ENCODE data around the gene ANKRD37.
A peak's percentile ranks its signal among the peaks of the same experiment; 100 is the strongest.
"Not testable (repeated sequence)": the region's sequence is repeated elsewhere in the genome, so short reads cannot be mapped to it uniquely, and the experiment has no call there.

ANKRD37 gene

DNA sequence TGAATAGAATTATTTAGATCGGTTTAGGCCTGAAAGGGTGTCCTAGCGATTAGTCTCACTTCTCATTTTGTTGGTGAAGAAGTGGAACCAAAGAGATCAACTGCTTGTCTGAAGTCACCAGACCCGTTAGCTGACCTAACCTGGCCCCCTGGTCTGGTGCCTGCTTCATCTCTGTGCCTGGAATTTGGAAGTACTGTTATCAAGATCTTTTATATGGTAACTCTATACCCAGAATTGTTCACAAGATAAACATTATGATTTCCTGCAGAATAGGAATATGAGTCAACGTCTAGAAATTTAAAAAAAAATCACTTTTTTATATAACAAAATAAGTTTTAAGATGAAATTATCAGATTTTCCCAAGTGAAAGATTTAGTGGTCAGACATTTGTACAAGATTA is 38.1 kb upstream of the ANKRD37 start:
- ChIA-PET POLR2A (interaction anchor here (0.6 kb wide), 1 partner anchor 74 kb away, joined by 3 read pairs; no protein-coding TSS in a partner anchor), CTCF (interaction anchor here (0.6 kb wide), 1 partner anchor 1269 kb away, joined by 3 read pairs; no protein-coding TSS in a partner anchor)
- no peaks in the 10 kb centered on the region for H3K27me3 ChIP-seq (replicated peaks in 2 of 5; ENCODE audit: control insufficient read depth in 4 of 5, insufficient read depth in 5 of 5, low read length in 4 of 5)
- no peak overlapping the region for H3K27ac ChIP-seq (ENCODE audit: insufficient read depth in 1 of 2, low read depth in 1 of 2, low read length in 2 of 2, poor library complexity in 1 of 2, severe bottlenecking in 2 of 2)
- H3K36me3 ChIP-seq (ENCODE audit: control insufficient read depth in 4 of 4, insufficient read depth in 4 of 4, low read length in 3 of 4): no peaks in the 10 kb centered on the region
- 100% methylated on average over 1 of the region's 4 CpGs for WGBS (ENCODE audit: insufficient coverage)
- H3K4me3 ChIP-seq (ENCODE audit: control insufficient read depth in 1 of 7, extremely low read depth in 1 of 7, insufficient read depth in 4 of 7, low read depth in 2 of 7, low read length in 6 of 7): no peak overlapping the region
- H3K9me3 ChIP-seq (ENCODE audit: control extremely low read depth in 1 of 5, control insufficient read depth in 4 of 5, insufficient read depth in 2 of 5, low read depth in 1 of 5, low read length in 4 of 5): no peaks in the 10 kb centered on the region
- DNase-seq: no peak
- H3K4me1 ChIP-seq (ENCODE audit: control extremely low read depth in 1 of 4, control insufficient read depth in 4 of 4, insufficient read depth in 4 of 4, low read length in 3 of 4): no peaks in the 10 kb centered on the region

- Histone ChIP-seq H3K36me3 (ENCODE audit: control insufficient read depth in 4 of 4, insufficient read depth in 4 of 4, low read length in 3 of 4) (no peaks in the 10 kb centered on the region), H3K4me1 (ENCODE audit: control extremely low read depth in 1 of 4, control insufficient read depth in 4 of 4, insufficient read depth in 4 of 4, low read length in 3 of 4) (no peaks in the 10 kb centered on the region), H3K4me3 (ENCODE audit: control insufficient read depth in 1 of 7, extremely low read depth in 1 of 7, insufficient read depth in 4 of 7, low read depth in 2 of 7, low read length in 6 of 7) (no peak overlapping the region), H3K9me3 (ENCODE audit: control extremely low read depth in 1 of 5, control insufficient read depth in 4 of 5, insufficient read depth in 2 of 5, low read depth in 1 of 5, low read length in 4 of 5) (no peaks in the 10 kb centered on the region), H3K27me3 (replicated peaks in 2 of 5; ENCODE audit: control insufficient read depth in 4 of 5, insufficient read depth in 5 of 5, low read length in 4 of 5) (no peaks in the 10 kb centered on the region), H3K27ac (ENCODE audit: insufficient read depth in 1 of 2, low read depth in 1 of 2, low read length in 2 of 2, poor library complexity in 1 of 2, severe bottlenecking in 2 of 2) (no peak overlapping the region)
- DNase-seq: no peak
- 100% methylated on average over 2 of the region's 4 CpGs for WGBS (ENCODE audit: insufficient coverage)
- CTCF ChIA-PET: interaction anchor here (0.6 kb wide), 1 partner anchor 1270 kb away, joined by 3 read pairs; no protein-coding TSS in a partner anchor
- POLR2A ChIA-PET: interaction anchor here (0.6 kb wide), 1 partner anchor 74 kb away, joined by 3 read pairs; no protein-coding TSS in a partner anchor
Observed at GRCh38 chr4:185358959-185359358, 37.7 kb upstream of the ANKRD37 start.

DNA sequence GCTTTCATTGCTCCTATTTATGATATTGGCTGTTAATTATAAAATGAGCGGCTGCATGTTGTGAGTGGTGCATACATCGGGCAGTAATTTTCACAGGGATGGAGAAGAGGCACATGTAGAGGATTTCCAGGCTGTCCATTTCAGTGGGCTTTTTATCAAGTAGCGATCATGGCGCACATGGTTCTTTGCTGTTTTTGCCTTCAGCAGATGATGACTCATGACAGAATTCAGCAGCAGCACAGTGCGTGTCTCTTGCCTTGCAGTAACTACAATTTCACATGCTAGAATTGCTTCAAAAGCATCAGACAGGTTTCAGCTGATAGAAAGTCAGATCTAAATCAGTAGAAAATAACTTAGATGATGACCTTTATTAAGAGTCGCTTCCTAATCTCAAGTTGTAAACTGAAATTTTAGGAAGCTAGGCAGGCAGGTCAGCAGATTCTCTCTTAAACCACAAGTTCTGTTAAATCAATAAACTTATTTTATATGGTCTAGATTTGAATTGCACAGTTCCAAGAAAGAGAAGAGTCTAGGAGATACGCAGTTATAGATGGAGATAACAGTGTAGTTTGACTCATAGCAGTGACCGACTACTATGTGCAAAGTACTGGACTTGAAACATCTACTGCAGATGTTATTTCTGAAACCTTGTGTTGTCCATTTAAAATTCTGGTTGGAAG is 36.7 kb upstream of the ANKRD37 start:
- no peaks in the 10 kb centered on the region for H3K9me3 ChIP-seq (ENCODE audit: control extremely low read depth in 1 of 5, control insufficient read depth in 4 of 5, insufficient read depth in 2 of 5, low read depth in 1 of 5, low read length in 4 of 5)
- WGBS (ENCODE audit: insufficient coverage): 96% methylated on average over 7 of the region's 8 CpGs
- CTCF ChIA-PET: no interaction called here
- no peak overlapping the region for H3K4me3 ChIP-seq (ENCODE audit: control insufficient read depth in 1 of 7, extremely low read depth in 1 of 7, insufficient read depth in 4 of 7, low read depth in 2 of 7, low read length in 6 of 7)
- no peak overlapping the region for H3K27ac ChIP-seq (ENCODE audit: insufficient read depth in 1 of 2, low read depth in 1 of 2, low read length in 2 of 2, poor library complexity in 1 of 2, severe bottlenecking in 2 of 2)
- POLR2A ChIA-PET: no interaction called here
- peak in 2 of 3 donors; percentile 5 to 9 for DNase-seq
- no peaks in the 10 kb centered on the region for H3K27me3 ChIP-seq (replicated peaks in 2 of 5; ENCODE audit: control insufficient read depth in 4 of 5, insufficient read depth in 5 of 5, low read length in 4 of 5)
- no peaks in the 10 kb centered on the region for H3K4me1 ChIP-seq (ENCODE audit: control extremely low read depth in 1 of 4, control insufficient read depth in 4 of 4, insufficient read depth in 4 of 4, low read length in 3 of 4)
- H3K36me3 ChIP-seq (ENCODE audit: control insufficient read depth in 4 of 4, insufficient read depth in 4 of 4, low read length in 3 of 4): no peaks in the 10 kb centered on the region

GRCh38 chr4:185361872-185362271 is 34.8 kb upstream of the ANKRD37 start:
- Histone ChIP-seq H3K27me3 (replicated peaks in 2 of 5; ENCODE audit: control insufficient read depth in 4 of 5, insufficient read depth in 5 of 5, low read length in 4 of 5) (no peaks in the 10 kb centered on the region), H3K36me3 (ENCODE audit: control insufficient read depth in 4 of 4, insufficient read depth in 4 of 4, low read length in 3 of 4) (no peaks in the 10 kb centered on the region), H3K4me3 (ENCODE audit: control insufficient read depth in 1 of 7, extremely low read depth in 1 of 7, insufficient read depth in 4 of 7, low read depth in 2 of 7, low read length in 6 of 7) (no peak overlapping the region), H3K4me1 (ENCODE audit: control extremely low read depth in 1 of 4, control insufficient read depth in 4 of 4, insufficient read depth in 4 of 4, low read length in 3 of 4) (no peaks in the 10 kb centered on the region), H3K27ac (ENCODE audit: insufficient read depth in 1 of 2, low read depth in 1 of 2, low read length in 2 of 2, poor library complexity in 1 of 2, severe bottlenecking in 2 of 2) (no peak overlapping the region), H3K9me3 (ENCODE audit: control extremely low read depth in 1 of 5, control insufficient read depth in 4 of 5, insufficient read depth in 2 of 5, low read depth in 1 of 5, low read length in 4 of 5) (no peaks in the 10 kb centered on the region)
- 93% methylated on average over 3 of the region's 3 CpGs for WGBS (ENCODE audit: insufficient coverage)
- ChIA-PET CTCF (no interaction called here), POLR2A (no interaction called here)
- no peak for DNase-seq

GRCh38 chr4:185362570-185362969 is 34.1 kb upstream of the ANKRD37 start:
- H3K36me3 ChIP-seq (ENCODE audit: control insufficient read depth in 4 of 4, insufficient read depth in 4 of 4, low read length in 3 of 4); H3K4me3 ChIP-seq (ENCODE audit: control insufficient read depth in 1 of 7, extremely low read depth in 1 of 7, insufficient read depth in 4 of 7, low read depth in 2 of 7, low read length in 6 of 7); H3K4me1 ChIP-seq (ENCODE audit: control extremely low read depth in 1 of 4, control insufficient read depth in 4 of 4, insufficient read depth in 4 of 4, low read length in 3 of 4); H3K9me3 ChIP-seq (ENCODE audit: control extremely low read depth in 1 of 5, control insufficient read depth in 4 of 5, insufficient read depth in 2 of 5, low read depth in 1 of 5, low read length in 4 of 5); H3K27ac ChIP-seq (ENCODE audit: insufficient read depth in 1 of 2, low read depth in 1 of 2, low read length in 2 of 2, poor library complexity in 1 of 2, severe bottlenecking in 2 of 2); DNase-seq; H3K27me3 ChIP-seq (replicated peaks in 2 of 5; ENCODE audit: control insufficient read depth in 4 of 5, insufficient read depth in 5 of 5, low read length in 4 of 5); POLR2A ChIA-PET; CTCF ChIA-PET: not testable (repeated sequence)
- WGBS (ENCODE audit: insufficient coverage): no CpG with 5 or more reads among the region's 6 CpGs

DNA sequence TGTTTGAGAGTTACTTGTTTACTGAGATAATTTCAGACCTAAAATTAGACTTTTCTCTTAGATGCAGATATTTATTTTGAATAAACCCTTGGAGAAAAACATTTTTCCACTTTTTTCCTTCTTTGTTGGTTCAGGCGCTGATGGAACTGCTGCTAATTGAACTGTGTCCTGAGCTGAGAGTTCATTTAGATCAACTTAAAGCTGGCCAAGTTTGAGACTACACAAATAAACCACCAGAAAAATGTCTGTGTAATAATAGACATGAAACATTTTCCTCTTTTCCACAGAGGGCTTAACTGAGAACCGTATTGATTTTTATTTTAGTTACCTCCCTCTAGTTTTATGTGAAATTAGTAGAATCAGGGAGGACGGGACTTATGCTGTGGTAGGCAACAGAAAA is 33.4 kb upstream of the ANKRD37 start:
- WGBS (ENCODE audit: insufficient coverage): no CpG with 5 or more reads among the region's 3 CpGs
- no peaks in the 10 kb centered on the region for H3K27me3 ChIP-seq (replicated peaks in 2 of 5; ENCODE audit: control insufficient read depth in 4 of 5, insufficient read depth in 5 of 5, low read length in 4 of 5)
- POLR2A ChIA-PET: no interaction called here
- DNase-seq: no peak
- no peaks in the 10 kb centered on the region for H3K36me3 ChIP-seq (ENCODE audit: control insufficient read depth in 4 of 4, insufficient read depth in 4 of 4, low read length in 3 of 4)
- H3K4me1 ChIP-seq (ENCODE audit: control extremely low read depth in 1 of 4, control insufficient read depth in 4 of 4, insufficient read depth in 4 of 4, low read length in 3 of 4): no peaks in the 10 kb centered on the region
- no peaks in the 10 kb centered on the region for H3K9me3 ChIP-seq (ENCODE audit: control extremely low read depth in 1 of 5, control insufficient read depth in 4 of 5, insufficient read depth in 2 of 5, low read depth in 1 of 5, low read length in 4 of 5)
- CTCF ChIA-PET: no interaction called here
- no peak overlapping the region for H3K4me3 ChIP-seq (ENCODE audit: control insufficient read depth in 1 of 7, extremely low read depth in 1 of 7, insufficient read depth in 4 of 7, low read depth in 2 of 7, low read length in 6 of 7)
- no peak overlapping the region for H3K27ac ChIP-seq (ENCODE audit: insufficient read depth in 1 of 2, low read depth in 1 of 2, low read length in 2 of 2, poor library complexity in 1 of 2, severe bottlenecking in 2 of 2)

- ChIA-PET POLR2A (no interaction called here), CTCF (no interaction called here)
- 100% methylated on average over 2 of the region's 5 CpGs for WGBS (ENCODE audit: insufficient coverage)
- Histone ChIP-seq H3K36me3 (ENCODE audit: control insufficient read depth in 4 of 4, insufficient read depth in 4 of 4, low read length in 3 of 4) (no peaks in the 10 kb centered on the region), H3K4me3 (ENCODE audit: control insufficient read depth in 1 of 7, extremely low read depth in 1 of 7, insufficient read depth in 4 of 7, low read depth in 2 of 7, low read length in 6 of 7) (no peak overlapping the region), H3K4me1 (ENCODE audit: control extremely low read depth in 1 of 4, control insufficient read depth in 4 of 4, insufficient read depth in 4 of 4, low read length in 3 of 4) (no peaks in the 10 kb centered on the region), H3K9me3 (ENCODE audit: control extremely low read depth in 1 of 5, control insufficient read depth in 4 of 5, insufficient read depth in 2 of 5, low read depth in 1 of 5, low read length in 4 of 5) (no peaks in the 10 kb centered on the region), H3K27me3 (replicated peaks in 2 of 5; ENCODE audit: control insufficient read depth in 4 of 5, insufficient read depth in 5 of 5, low read length in 4 of 5) (no peaks in the 10 kb centered on the region), H3K27ac (ENCODE audit: insufficient read depth in 1 of 2, low read depth in 1 of 2, low read length in 2 of 2, poor library complexity in 1 of 2, severe bottlenecking in 2 of 2) (no peak overlapping the region)
- no peak for DNase-seq
Observed at GRCh38 chr4:185364886-185365285, 31.8 kb upstream of the ANKRD37 start.

Data from common myeloid progenitor, CD34-positive (primary cell).